Stimulated activated CD4-positive, alpha-beta T cell treated with anti-CD3 and anti-CD28 coated beads, Interleukin-4, amount 100 ng/mL, for 24 hours (primary cell): ENCODE data around the gene CC2D2A.
"Not testable (repeated sequence)": the region's sequence is repeated elsewhere in the genome, so short reads cannot be mapped to it uniquely, and the experiment has no call there.

Experiments
- DNase-seq: peaks from one replicate; pipeline ENCODE4 v3.0.0-alpha.2; 2020

Gene CC2D2A

GRCh38 chr4:15470128-15470475 is 420 bp downstream of the CC2D2A start:
- DNase-seq = no peak

GRCh38 chr4:15476396-15476795 is 6.7 kb downstream of the CC2D2A start:
- no peak for DNase-seq

- DNase-seq = no peak
These were observed 9.0 kb downstream of the CC2D2A start for GRCh38 chr4:15478724-15479088.

- DNase-seq = no peak
These were observed 9.6 kb downstream of the CC2D2A start for GRCh38 chr4:15479089-15479912.

GRCh38 chr4:15479913-15480185 is 10.2 kb downstream of the CC2D2A start:
- DNase-seq = no peak

GRCh38 chr4:15481961-15482745 is 12.5 kb downstream of the CC2D2A start:
- DNase-seq = no peak

GRCh38 chr4:15482842-15483241 is 13.2 kb downstream of the CC2D2A start:
- no peak for DNase-seq

GRCh38 chr4:15488136-15488535 is 18.5 kb downstream of the CC2D2A start:
- no peak for DNase-seq

- no peak for DNase-seq
These were observed 19.2 kb downstream of the CC2D2A start for GRCh38 chr4:15488658-15489470.

- DNase-seq = no peak
These were observed 19.9 kb downstream of the CC2D2A start for GRCh38 chr4:15489551-15489950.

- DNase-seq = no peak
These were observed 23.7 kb downstream of the CC2D2A start for GRCh38 chr4:15493411-15493810.

- no peak for DNase-seq
These were observed 25.9 kb downstream of the CC2D2A start for GRCh38 chr4:15495621-15496020.

- no peak for DNase-seq
These were observed 28.7 kb downstream of the CC2D2A start for GRCh38 chr4:15498356-15498755.

GRCh38 chr4:15500701-15501100 is 31.0 kb downstream of the CC2D2A start:
- DNase-seq = no peak

- DNase-seq = no peak
These were observed 32.3 kb downstream of the CC2D2A start for GRCh38 chr4:15501941-15502340.

- no peak for DNase-seq
These were observed 32.7 kb downstream of the CC2D2A start for GRCh38 chr4:15502384-15502783.

- DNase-seq = no peak
These were observed 34.4 kb downstream of the CC2D2A start for GRCh38 chr4:15504041-15504440.

GRCh38 chr4:15506464-15506863 is 36.8 kb downstream of the CC2D2A start:
- DNase-seq = no peak

GRCh38 chr4:15507679-15508078 is 38.0 kb downstream of the CC2D2A start:
- no peak for DNase-seq

- no peak for DNase-seq
These were observed 41.3 kb downstream of the CC2D2A start for GRCh38 chr4:15510961-15511360.

- no peak for DNase-seq
These were observed 43.9 kb downstream of the CC2D2A start for GRCh38 chr4:15513545-15513944.

- no peak for DNase-seq
These were observed 45.4 kb downstream of the CC2D2A start for GRCh38 chr4:15515106-15515505.

- no peak for DNase-seq
These were observed 46.8 kb downstream of the CC2D2A start for GRCh38 chr4:15516494-15516893.

GRCh38 chr4:15517681-15518080 is 48.0 kb downstream of the CC2D2A start:
- DNase-seq = not testable (repeated sequence)
